NCI-H748 (cell line): ENCODE data around the gene ROBO3.

ENCODE experiments used
- DNase-seq: peaks from one replicate; lab custom pipeline; 2025; ENCODE audit not compliant: unreplicated experiment; lab: John Stamatoyannopoulos, UW

Gene ROBO3

GRCh38 chr11:124917115-124917637, 51.9 kb downstream of the ROBO3 start:
- DNase-seq: no peak

GRCh38 chr11:124918950-124919349, 53.7 kb downstream of the ROBO3 start, which contains the start of gene HEPN1:
Gene HEPN1, plus strand, starts transcription at chr11:124919250.
- DNase-seq: no peak

- no peak for DNase-seq
These were observed 54.7 kb downstream of the ROBO3 start for GRCh38 chr11:124919898-124920297.

GRCh38 chr11:124920356-124920755, 55.1 kb downstream of the ROBO3 start:
- DNase-seq: no peak

- peak; percentile 74 for DNase-seq
These were observed 55.8 kb downstream of the ROBO3 start for GRCh38 chr11:124920870-124921609.

GRCh38 chr11:124922831-124923230, 57.6 kb downstream of the ROBO3 start:
- no peak for DNase-seq

GRCh38 chr11:124923296-124923695, 58.1 kb downstream of the ROBO3 start:
- DNase-seq: no peak

GRCh38 chr11:124928942-124929665, 63.9 kb downstream of the ROBO3 start:
- DNase-seq: no peak

- DNase-seq: no peak
These were observed 65.6 kb downstream of the ROBO3 start for GRCh38 chr11:124930799-124931198.
